Stomach (tissue), 9 donors: ENCODE measurements around the gene TLL2. TPM values are rescaled to one million over a fixed set of nuclear protein-coding genes. Genes with fewer than 3 reads are reported as not detected.

Experiments
- DNase-seq, 2 donors: peaks; one replicate each; pipeline versions ENCODE4 v3.0.0 to v3.0.0-alpha.2; 2013 to 2019
- H3K27ac ChIP-seq, 5 donors: fragments of 200-600 bp in 4 of 5; sonication (generic) in 4 of 5; one replicate each; pipeline ENCODE4 v1.5.1; 2013 to 2019; ENCODE audit warnings: mild to moderate bottlenecking in 1 of 5, moderate library complexity in 1 of 5
- H3K27me3 ChIP-seq, 3 donors: fragments of 200-600 bp; sonication (generic); one replicate each; pipeline ENCODE4 v1.5.1; 2017 to 2019; ENCODE audit warnings: mixed run types in 1 of 3
- H3K36me3 ChIP-seq, 4 donors: fragments of 200-600 bp; sonication (generic); 1 replicate in 3 of 4; 2 replicates in 1 of 4; pipeline ENCODE4 v1.5.1; 2016 to 2019
- H3K4me1 ChIP-seq, 4 donors: fragments of 200-600 bp; sonication (generic); one replicate each; pipeline ENCODE4 v1.5.1; 2016 to 2019
- H3K4me3 ChIP-seq, 4 donors: fragments of 200-600 bp; sonication (generic) in 3 of 4; one replicate each; pipeline ENCODE4 v1.5.1; 2016 to 2019; ENCODE audit warnings: mild to moderate bottlenecking in 1 of 4
- H3K9me3 ChIP-seq, 4 donors: fragments of 200-600 bp; sonication (generic); one replicate each; pipeline ENCODE4 v1.5.1; 2016 to 2019
- CTCF ChIP-seq, 7 experiments: fragments of 450-650 bp in 4 of 7; fragments of 200-600 bp in 3 of 7; sonication (generic) in 3 of 7; IDR thresholded peaks; one replicate each; pipeline ENCODE4 v1.5.1; 2016 to 2019; ENCODE audit warnings: antibody characterized with exemption in 7 of 7, control low read depth in 2 of 7, mild to moderate bottlenecking in 1 of 7
- EP300 ChIP-seq: sonication (generic); formaldehyde crosslinking; IDR thresholded peaks from one replicate; pipeline ENCODE4 v1.6.1; 2017; ENCODE audit warnings: antibody characterized with exemption
- POLR2A ChIP-seq, 4 donors: fragments of 450-650 bp; IDR thresholded peaks; one replicate each; pipeline ENCODE4 v1.6.1; 2016; ENCODE audit warnings: antibody characterized with exemption in 4 of 4, control low read depth in 2 of 4, mild to moderate bottlenecking in 1 of 4, moderate library complexity in 1 of 4
- POLR2AphosphoS5 ChIP-seq, 3 donors: sonication (generic); formaldehyde crosslinking; IDR thresholded peaks; one replicate each; pipeline ENCODE4 v1.6.1; 2016; ENCODE audit warnings: antibody characterized with exemption in 3 of 3
- WGBS, 5 donors: extraction: QIAGEN DNeasy Blood & Tissue Kit in 3 of 5; methylation state at CpG; one replicate each; pipeline versions ENCODE4 v1.1.5 to v1.1.7; 2013 to 2018; 5-methylcytosine and 5-hydroxymethylcytosine counted together
- intact Hi-C: fragments of 100-400 bp; cut with DNase I; formaldehyde crosslinking; loops from one replicate; pipeline ENCODE4 v1.15.1; 2023; ENCODE audit warnings: low total_unique reads
- polyA plus RNA-seq, 3 donors: library from polyadenylated mRNA; stranded (reverse); fragments of 200-250 nt; gene quantifications; one replicate each; pipeline ENCODE4 v1.2.3, GENCODE V29; 2013
- total RNA-seq, 5 donors: library from RNA; depleted of rRNA; stranded (reverse); fragments of >200 nt; gene quantifications; one replicate each; pipeline versions ENCODE4 v1.1.0 to v1.2.3, GENCODE V29; 2014 to 2016
- donor health status: healthy with polysubstance abuse.
- donor health status: Bipolar disorder and iron deficiency.
- donor health status: healthy.

Gene TLL2
- total and polyA plus RNA-seq, 8 donors: 0.37 to 1.4 (median 0.57) TPM; not detected in 2

GRCh38 chr10:96441322-96441885 lies 72.3 kb downstream of the TLL2 start:
- H3K36me3 ChIP-seq: no peaks in the 10 kb centered on the region
- no peak overlapping the region for H3K27ac ChIP-seq
- DNase-seq: peak in 1 of 2 donors; percentile 32
- peaks cover 0 to 10% (median 0%) of the 10 kb centered on the region in 3 donors for H3K27me3 ChIP-seq
- no peak for TF ChIP-seq CTCF (IDR thresholded peaks at IDR 0.05)
- no peak for TF ChIP-seq POLR2AphosphoS5 (IDR thresholded peaks at IDR 0.05)
- no peak for TF ChIP-seq POLR2A (IDR thresholded peaks at IDR 0.05)
- TF ChIP-seq EP300: no peak
- H3K4me1 ChIP-seq: peaks cover 0 to 18% (median 12%) of the 10 kb centered on the region in 4 donors
- H3K9me3 ChIP-seq: no peaks in the 10 kb centered on the region
- no peak overlapping the region for H3K4me3 ChIP-seq
- WGBS, 5 donors: 54 to 71% (median 60%) methylated on average over 10 of the region's 10 CpGs
- intact Hi-C loops: no loop called here

- WGBS, 5 donors: 48 to 75% (median 60%) methylated on average over 10 of the region's 10 CpGs
- TF ChIP-seq EP300 (no peak), CTCF (IDR thresholded peaks at IDR 0.05) (no peak), POLR2AphosphoS5 (IDR thresholded peaks at IDR 0.05) (no peak), POLR2A (IDR thresholded peaks at IDR 0.05) (no peak)
- Histone ChIP-seq H3K4me1 (peaks cover 0 to 18% (median 12%) of the 10 kb centered on the region in 4 donors), H3K27ac (no peak overlapping the region), H3K27me3 (peaks cover 0 to 4% (median 0%) of the 10 kb centered on the region in 3 donors), H3K36me3 (no peaks in the 10 kb centered on the region), H3K4me3 (no peak overlapping the region), H3K9me3 (peaks cover 0 to 4% (median 0%) of the 10 kb centered on the region in 4 donors)
- intact Hi-C loops: no loop called here
- DNase-seq: peak in 1 of 2 donors; percentile 60
These were observed 73.1 kb downstream of the TLL2 start for GRCh38 chr10:96440361-96441292.

- 66 to 83% (median 78%) methylated on average over 2 of the region's 2 CpGs for WGBS, 5 donors
These were observed 74.0 kb downstream of the TLL2 start for GRCh38 chr10:96439725-96440124.

More at GRCh38 chr10:96439725-96440124, 74.0 kb downstream of the TLL2 start:
- Histone ChIP-seq H3K27ac (no peak overlapping the region), H3K4me1 (peaks cover 0 to 18% (median 12%) of the 10 kb centered on the region in 4 donors), H3K9me3 (peaks cover 0 to 8% (median 0%) of the 10 kb centered on the region in 4 donors), H3K27me3 (no peaks in the 10 kb centered on the region), H3K36me3 (no peaks in the 10 kb centered on the region), H3K4me3 (no peak overlapping the region)
- TF ChIP-seq POLR2A (IDR thresholded peaks at IDR 0.05) (no peak), POLR2AphosphoS5 (IDR thresholded peaks at IDR 0.05) (no peak), EP300 (no peak), CTCF (IDR thresholded peaks at IDR 0.05) (no peak)
- DNase-seq: no peak
- intact Hi-C loops: no loop called here
